ENCODE measurements around the gene SCD5. TPM values are rescaled to one million over a fixed set of nuclear protein-coding genes. Genes with fewer than 3 reads are reported as not detected.

Gene SCD5
- polyA plus RNA-seq, 1 donor from 2014 or later = 212 TPM

DNA sequence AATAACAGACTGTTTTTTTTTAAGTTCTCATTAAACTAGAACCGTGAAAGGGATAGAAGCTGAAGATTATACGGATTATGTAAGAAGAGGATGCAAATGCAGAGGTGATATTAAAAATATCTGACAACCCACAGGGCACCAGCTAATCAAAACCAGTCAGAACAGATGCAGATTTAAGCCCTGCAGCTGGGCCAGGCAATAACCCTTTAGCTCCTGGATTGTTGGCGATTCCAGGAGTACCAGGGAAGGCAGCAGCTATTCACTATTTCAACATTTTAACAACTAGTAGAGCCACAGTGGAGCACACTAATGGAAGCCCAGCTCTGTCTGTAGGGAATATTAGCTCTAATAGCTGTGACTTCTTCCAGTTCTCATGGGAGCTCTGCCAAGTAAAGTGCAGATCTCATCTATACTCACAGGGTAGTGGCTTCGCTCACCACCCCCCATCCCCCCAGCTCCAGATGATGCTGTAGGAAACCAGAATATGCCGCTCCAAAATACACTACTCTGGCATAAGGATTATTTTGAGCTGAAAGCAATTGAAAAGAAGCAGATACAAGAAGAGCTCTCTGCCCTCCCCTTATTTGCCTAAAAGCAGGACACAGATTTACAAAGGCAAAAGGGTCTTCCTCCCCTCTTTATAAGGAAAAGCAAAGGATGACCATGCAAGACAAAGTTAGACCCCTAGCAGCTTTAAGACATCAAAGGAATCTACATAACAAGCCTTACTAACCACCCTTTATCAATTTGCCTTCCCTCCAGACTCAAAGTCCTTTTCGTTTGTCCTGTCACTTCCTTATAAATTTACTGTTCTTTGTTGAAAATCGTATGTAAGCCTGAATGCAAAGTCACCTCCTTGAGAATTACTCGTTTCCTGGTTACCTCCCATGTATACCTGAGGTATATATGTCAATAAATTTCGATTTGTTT is 13.7 kb downstream of the SCD5 start:
- Histone ChIP-seq H2AFZ (ENCODE audit: low read depth, low read length) (no peak overlapping the region), H4K20me1 (ENCODE audit: insufficient read depth) (no peaks in the 10 kb centered on the region), H3K79me2 (replicated peaks; ENCODE audit: insufficient read depth, low read length) (peaks cover 35% of the 10 kb centered on the region), H3K36me3 (ENCODE audit: insufficient read depth, low read length) (no peaks in the 10 kb centered on the region), H3K27me3 (ENCODE audit: insufficient read depth, low read depth, low read length) (no peaks in the 10 kb centered on the region), H3K4me3 (ENCODE audit: low read length) (peak overlapping the region; percentile 58), H3K4me2 (ENCODE audit: low read length) (peak overlapping the region; percentile 74), H3F3A (ENCODE audit: insufficient read depth, low read length, poor library complexity, severe bottlenecking) (peaks cover 3% of the 10 kb centered on the region), H3K9me3 (ENCODE audit: low read length) (no peaks in the 10 kb centered on the region), H3K27ac (ENCODE audit: low read length) (peak overlapping the region; percentile 54), H3K9ac (ENCODE audit: low read length) (peak overlapping the region; percentile 38), H3K9me2 (ENCODE audit: insufficient read depth, low read length) (no peaks in the 10 kb centered on the region)
- TF ChIP-seq EP300 (conservative IDR thresholded peaks at IDR 0.05; ENCODE audit: poor library complexity, severe bottlenecking) (peak; percentile 18), RAD21 (conservative IDR thresholded peaks at IDR 0.05) (no peak)

DNA sequence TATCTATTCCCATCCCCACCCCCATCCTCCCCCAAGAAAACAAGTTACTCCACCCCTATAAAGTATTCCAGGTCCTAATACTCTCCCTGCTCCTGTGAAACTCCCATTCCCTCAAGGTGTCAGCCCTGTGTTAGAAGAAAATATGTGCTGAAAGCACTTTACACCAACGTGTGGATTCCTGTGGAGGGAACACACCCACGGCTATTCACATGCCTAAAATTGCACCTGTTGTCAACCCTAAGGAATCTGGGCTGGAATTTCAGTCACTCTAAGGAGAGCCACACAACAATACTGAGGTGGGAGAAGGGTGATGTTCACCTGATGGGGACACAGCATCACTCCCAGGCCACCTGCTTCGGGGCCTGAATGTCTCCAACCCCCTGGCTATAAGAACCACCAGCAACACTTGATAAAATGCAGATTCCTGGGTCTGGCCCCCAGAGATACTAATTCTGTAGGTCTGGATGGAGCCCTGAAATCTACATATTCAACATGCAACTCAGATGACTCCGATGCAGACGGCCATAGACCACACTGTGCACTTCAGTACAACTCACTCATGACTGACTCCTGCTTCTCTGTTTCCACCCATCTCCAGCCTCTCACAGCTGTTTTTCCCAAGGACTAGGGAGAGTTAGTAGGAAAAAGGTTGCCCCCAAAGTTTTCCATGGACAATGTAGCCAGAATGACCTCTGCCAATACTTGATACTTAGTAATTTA is 15.8 kb downstream of the SCD5 start:
- TF ChIP-seq EZH2 (IDR thresholded peaks at IDR 0.05; ENCODE audit: borderline replicate concordance, insufficient read depth, low read length, poor library complexity, severe bottlenecking) = no peak
- no peak for TF ChIP-seq TAF1 (IDR thresholded peaks at IDR 0.05; ENCODE audit: low read depth)
- TF ChIP-seq SMC3 (conservative IDR thresholded peaks at IDR 0.05; ENCODE audit: poor library complexity) = no peak
- TF ChIP-seq EP300 (conservative IDR thresholded peaks at IDR 0.05; ENCODE audit: poor library complexity, severe bottlenecking) = no peak
- no peak for TF ChIP-seq MXI1 (conservative IDR thresholded peaks at IDR 0.05; ENCODE audit: poor library complexity, severe bottlenecking)
- TF ChIP-seq REST (IDR thresholded peaks at IDR 0.05; ENCODE audit: borderline replicate concordance) = no peak
- TF ChIP-seq POLR2AphosphoS5 (IDR thresholded peaks at IDR 0.05) = no peak
- TF ChIP-seq, protein P1, sequence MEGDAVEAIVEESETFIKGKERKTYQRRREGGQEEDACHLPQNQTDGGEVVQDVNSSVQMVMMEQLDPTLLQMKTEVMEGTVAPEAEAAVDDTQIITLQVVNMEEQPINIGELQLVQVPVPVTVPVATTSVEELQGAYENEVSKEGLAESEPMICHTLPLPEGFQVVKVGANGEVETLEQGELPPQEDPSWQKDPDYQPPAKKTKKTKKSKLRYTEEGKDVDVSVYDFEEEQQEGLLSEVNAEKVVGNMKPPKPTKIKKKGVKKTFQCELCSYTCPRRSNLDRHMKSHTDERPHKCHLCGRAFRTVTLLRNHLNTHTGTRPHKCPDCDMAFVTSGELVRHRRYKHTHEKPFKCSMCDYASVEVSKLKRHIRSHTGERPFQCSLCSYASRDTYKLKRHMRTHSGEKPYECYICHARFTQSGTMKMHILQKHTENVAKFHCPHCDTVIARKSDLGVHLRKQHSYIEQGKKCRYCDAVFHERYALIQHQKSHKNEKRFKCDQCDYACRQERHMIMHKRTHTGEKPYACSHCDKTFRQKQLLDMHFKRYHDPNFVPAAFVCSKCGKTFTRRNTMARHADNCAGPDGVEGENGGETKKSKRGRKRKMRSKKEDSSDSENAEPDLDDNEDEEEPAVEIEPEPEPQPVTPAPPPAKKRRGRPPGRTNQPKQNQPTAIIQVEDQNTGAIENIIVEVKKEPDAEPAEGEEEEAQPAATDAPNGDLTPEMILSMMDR (IDR thresholded peaks at IDR 0.05; ENCODE audit: poor library complexity, severe bottlenecking) = no peak
- no peak for TF ChIP-seq RAD21 (conservative IDR thresholded peaks at IDR 0.05)
- Histone ChIP-seq H2AFZ (ENCODE audit: low read depth, low read length) (no peak overlapping the region), H3K27ac (ENCODE audit: low read length) (no peak overlapping the region), H3K36me3 (ENCODE audit: insufficient read depth, low read length) (no peaks in the 10 kb centered on the region), H3K9ac (ENCODE audit: low read length) (no peak overlapping the region), H3K79me2 (replicated peaks; ENCODE audit: insufficient read depth, low read length) (peaks cover 34% of the 10 kb centered on the region), H4K20me1 (ENCODE audit: insufficient read depth) (no peaks in the 10 kb centered on the region), H3F3A (ENCODE audit: insufficient read depth, low read length, poor library complexity, severe bottlenecking) (peaks cover 3% of the 10 kb centered on the region), H3K9me2 (ENCODE audit: insufficient read depth, low read length) (no peaks in the 10 kb centered on the region), H3K27me3 (ENCODE audit: insufficient read depth, low read depth, low read length) (no peaks in the 10 kb centered on the region), H3K9me3 (ENCODE audit: low read length) (no peaks in the 10 kb centered on the region), H3K4me2 (ENCODE audit: low read length) (no peak overlapping the region), H3K4me3 (ENCODE audit: low read length) (no peak overlapping the region)

Data from neural cell (in vitro differentiated cells).